ENCODE results near the gene MAGI1.

DNA sequence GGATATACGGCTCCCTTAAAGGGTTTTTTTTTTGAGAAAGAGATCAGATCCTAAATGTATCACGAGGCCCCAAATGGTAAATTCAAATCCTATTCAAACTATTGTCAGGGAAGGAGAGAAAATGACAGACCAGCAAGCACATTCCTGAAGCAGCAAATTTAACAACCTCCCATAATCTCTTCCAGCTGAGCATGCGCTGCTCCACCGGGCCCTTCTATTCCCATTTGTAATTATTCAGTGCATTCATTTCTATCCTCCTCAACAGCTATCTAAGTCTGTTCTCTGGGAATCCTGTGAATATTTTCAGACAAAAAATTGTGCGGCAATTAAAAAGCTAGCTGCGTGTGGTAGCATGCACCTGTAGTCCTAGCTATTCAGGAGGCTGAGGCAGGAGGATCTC lies 43.2 kb downstream of the MAGI1 start:
- TF ChIP-seq, protein P1, sequence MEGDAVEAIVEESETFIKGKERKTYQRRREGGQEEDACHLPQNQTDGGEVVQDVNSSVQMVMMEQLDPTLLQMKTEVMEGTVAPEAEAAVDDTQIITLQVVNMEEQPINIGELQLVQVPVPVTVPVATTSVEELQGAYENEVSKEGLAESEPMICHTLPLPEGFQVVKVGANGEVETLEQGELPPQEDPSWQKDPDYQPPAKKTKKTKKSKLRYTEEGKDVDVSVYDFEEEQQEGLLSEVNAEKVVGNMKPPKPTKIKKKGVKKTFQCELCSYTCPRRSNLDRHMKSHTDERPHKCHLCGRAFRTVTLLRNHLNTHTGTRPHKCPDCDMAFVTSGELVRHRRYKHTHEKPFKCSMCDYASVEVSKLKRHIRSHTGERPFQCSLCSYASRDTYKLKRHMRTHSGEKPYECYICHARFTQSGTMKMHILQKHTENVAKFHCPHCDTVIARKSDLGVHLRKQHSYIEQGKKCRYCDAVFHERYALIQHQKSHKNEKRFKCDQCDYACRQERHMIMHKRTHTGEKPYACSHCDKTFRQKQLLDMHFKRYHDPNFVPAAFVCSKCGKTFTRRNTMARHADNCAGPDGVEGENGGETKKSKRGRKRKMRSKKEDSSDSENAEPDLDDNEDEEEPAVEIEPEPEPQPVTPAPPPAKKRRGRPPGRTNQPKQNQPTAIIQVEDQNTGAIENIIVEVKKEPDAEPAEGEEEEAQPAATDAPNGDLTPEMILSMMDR (conservative IDR thresholded peaks at IDR 0.05 in 1 of 2, IDR thresholded peaks at IDR 0.05 in 1 of 2; ENCODE audit: low read depth in 1 of 2, low read length in 2 of 2): no peak
- no peak for TF ChIP-seq EZH2 (IDR thresholded peaks at IDR 0.05; ENCODE audit: low read length, missing control alignments)
